ENCODE results near the gene FBXW12.

GRCh38 chr3:48370333-48370713 lies 1.7 kb upstream of the FBXW12 start:
- TF ChIP-seq CTCF (IDR thresholded peaks at IDR 0.05) (no peak), POLR2A (IDR thresholded peaks at IDR 0.05) (no peak), EP300 (IDR thresholded peaks at IDR 0.05) (no peak), POLR2AphosphoS5 (IDR thresholded peaks at IDR 0.05) (no peak)
